Esophagus squamous epithelium (tissue), 5 donors: Measurements from ENCODE around the gene TBC1D19. TPM values are rescaled to one million over a fixed set of nuclear protein-coding genes. Genes with fewer than 3 reads are reported as not detected.

ENCODE experiments used
- DNase-seq: peaks from one replicate; lab custom pipeline; 2025; lab: John Stamatoyannopoulos, UW
- H3K27ac ChIP-seq, 4 donors: fragments of 200-600 bp; sonication (generic); one replicate each; pipeline ENCODE4 v1.5.1; 2016 to 2019; ENCODE audit warnings: mild to moderate bottlenecking in 1 of 4
- H3K27me3 ChIP-seq, 4 donors: fragments of 200-600 bp; sonication (generic); 1 replicate in 3 of 4; 2 replicates in 1 of 4; pipeline versions ENCODE4 v1.5.1 to v1.6.0; 2017 to 2021; ENCODE audit warnings: antibody characterized with exemption in 1 of 4
- H3K36me3 ChIP-seq, 3 donors: fragments of 200-600 bp; sonication (generic); one replicate each; pipeline ENCODE4 v1.5.1; 2016 to 2019
- H3K4me1 ChIP-seq, 3 donors: fragments of 200-600 bp; sonication (generic); one replicate each; pipeline ENCODE4 v1.5.1; 2017 to 2019
- H3K4me3 ChIP-seq, 4 donors: fragments of 200-600 bp; sonication (generic); 1 replicate in 3 of 4; 2 replicates in 1 of 4; pipeline ENCODE4 v1.5.1; 2016 to 2019; ENCODE audit warnings: mild to moderate bottlenecking in 2 of 4, moderate library complexity in 1 of 4
- H3K9me3 ChIP-seq, 3 donors: fragments of 200-600 bp; sonication (generic); one replicate each; pipeline ENCODE4 v1.5.1; 2016 to 2019
- CTCF ChIP-seq, 6 experiments: fragments of 450-650 bp in 4 of 6; fragments of 200-600 bp in 2 of 6; sonication (generic) in 2 of 6; IDR thresholded peaks; one replicate each; pipeline ENCODE4 v1.5.1; 2016 to 2019; ENCODE audit warnings: antibody characterized with exemption in 6 of 6, mild to moderate bottlenecking in 4 of 6, moderate library complexity in 4 of 6
- POLR2A ChIP-seq, 4 donors: fragments of 450-650 bp; IDR thresholded peaks; one replicate each; pipeline ENCODE4 v1.6.1; 2017; ENCODE audit warnings: antibody characterized with exemption in 4 of 4, mild to moderate bottlenecking in 4 of 4, moderate library complexity in 3 of 4
- WGBS, 2 donors: methylation state at CpG; one replicate each; pipeline ENCODE4 v1.1.5; 2018; 5-methylcytosine and 5-hydroxymethylcytosine counted together
- intact Hi-C: fragments of 100-400 bp; cut with DNase I; formaldehyde crosslinking; loops from one replicate; pipeline ENCODE4 v1.15.0; 2022
- total RNA-seq, 4 donors: library from RNA; depleted of rRNA; stranded (reverse); fragments of >200 nt; gene quantifications; one replicate each; pipeline ENCODE4 v1.1.0, GENCODE V29; 2016
- donor health status: DM: yes; HTN: yes; CAD: no.

TBC1D19 gene
- total RNA-seq, 4 donors from 2014 or later = 3.9 to 9.8 (median 5.3) TPM

- no peak for TF ChIP-seq CTCF (IDR thresholded peaks at IDR 0.05)
- no peak for TF ChIP-seq POLR2A (IDR thresholded peaks at IDR 0.05)
- no peak overlapping the region for H3K27ac ChIP-seq
- 60 to 72% methylated on average over 1 of the region's 1 CpG for WGBS, 2 donors
- H3K27me3 ChIP-seq = no peaks in the 10 kb centered on the region
- no peaks in the 10 kb centered on the region for H3K4me1 ChIP-seq
- no peak for DNase-seq
- no peaks in the 10 kb centered on the region for H3K36me3 ChIP-seq
- H3K4me3 ChIP-seq = no peak overlapping the region
- no peaks in the 10 kb centered on the region for H3K9me3 ChIP-seq
- intact Hi-C loops = no loop called here
These were observed 13.0 kb downstream of the TBC1D19 start for GRCh38 chr4:26596843-26597242.

GRCh38 chr4:26601204-26601603, 17.3 kb downstream of the TBC1D19 start:
- WGBS, 2 donors = 95 to 100% methylated on average over 1 of the region's 1 CpG

GRCh38 chr4:26607776-26608175, 23.9 kb downstream of the TBC1D19 start:
- intact Hi-C loops = no loop called here
- no peaks in the 10 kb centered on the region for H3K36me3 ChIP-seq
- H3K4me3 ChIP-seq = no peak overlapping the region
- TF ChIP-seq POLR2A (IDR thresholded peaks at IDR 0.05) (no peak), CTCF (IDR thresholded peaks at IDR 0.05) (no peak)
- no peaks in the 10 kb centered on the region for H3K4me1 ChIP-seq
- 71 to 72% methylated on average over 2 of the region's 2 CpGs for WGBS, 2 donors
- no peak for DNase-seq
- H3K27ac ChIP-seq = no peak overlapping the region
- no peaks in the 10 kb centered on the region for H3K27me3 ChIP-seq
- H3K9me3 ChIP-seq = no peaks in the 10 kb centered on the region

More at GRCh38 chr4:26601204-26601603, 17.3 kb downstream of the TBC1D19 start:
- H3K27me3 ChIP-seq = no peaks in the 10 kb centered on the region
- no peaks in the 10 kb centered on the region for H3K36me3 ChIP-seq
- no peak overlapping the region for H3K4me3 ChIP-seq
- no peaks in the 10 kb centered on the region for H3K9me3 ChIP-seq
- H3K4me1 ChIP-seq = no peaks in the 10 kb centered on the region
- intact Hi-C loops = no loop called here
- H3K27ac ChIP-seq = no peak overlapping the region
- no peak for DNase-seq
- TF ChIP-seq CTCF (IDR thresholded peaks at IDR 0.05) = no peak
- TF ChIP-seq POLR2A (IDR thresholded peaks at IDR 0.05) = no peak

- no peak for DNase-seq
- no peaks in the 10 kb centered on the region for H3K9me3 ChIP-seq
- intact Hi-C loops = no loop called here
These were observed 25.5 kb downstream of the TBC1D19 start for GRCh38 chr4:26609391-26609790.

GRCh38 chr4:26609868-26610267, 26.0 kb downstream of the TBC1D19 start:
- intact Hi-C loops = no loop called here
- no peaks in the 10 kb centered on the region for H3K4me1 ChIP-seq
- DNase-seq = no peak
- no peak overlapping the region for H3K4me3 ChIP-seq
- no peaks in the 10 kb centered on the region for H3K27me3 ChIP-seq
- WGBS, 2 donors = 93 to 97% methylated on average over 2 of the region's 2 CpGs
- no peak overlapping the region for H3K27ac ChIP-seq
- TF ChIP-seq CTCF (IDR thresholded peaks at IDR 0.05) (no peak), POLR2A (IDR thresholded peaks at IDR 0.05) (no peak)
- H3K36me3 ChIP-seq = no peaks in the 10 kb centered on the region
- no peaks in the 10 kb centered on the region for H3K9me3 ChIP-seq

More at GRCh38 chr4:26609391-26609790, 25.5 kb downstream of the TBC1D19 start:
- H3K4me1 ChIP-seq = no peaks in the 10 kb centered on the region
- H3K4me3 ChIP-seq = no peak overlapping the region
- TF ChIP-seq POLR2A (IDR thresholded peaks at IDR 0.05) = no peak
- TF ChIP-seq CTCF (IDR thresholded peaks at IDR 0.05) = no peak
- no peak overlapping the region for H3K27ac ChIP-seq
- H3K27me3 ChIP-seq = no peaks in the 10 kb centered on the region
- H3K36me3 ChIP-seq = no peaks in the 10 kb centered on the region
